HEK293 (cell line): ENCODE results near the gene APBB2.

Source experiments
- CTCF ChIA-PET: fragments of 350-600 bp; formaldehyde crosslinking; extraction: SDS; loops from one replicate; lab custom pipeline; 2021; ENCODE audit warnings: antibody characterized with exemption; lab: Yijun Ruan, JAX
- POLR2A ChIA-PET: fragments of 300-600 bp; formaldehyde crosslinking; extraction: SDS; loops from one replicate; lab custom pipeline; 2020; ENCODE audit warnings: antibody characterized with exemption, inconsistent platforms; lab: Yijun Ruan, JAX
- H3K27ac ChIP-seq: fragments of 200-500 bp; sonication (Bioruptor generic); 2 replicates; pipeline ENCODE4 v1.5.1; 2014; ENCODE audit warnings: low read depth, low read length, control low read depth, inconsistent platforms; ENCODE audit errors: extremely low read depth
- H3K36me3 ChIP-seq, 2 experiments: fragments of 200-500 bp in 1 of 2; sonication (Bioruptor generic) in 1 of 2; 1 replicate in 1 of 2; 2 replicates in 1 of 2; pipeline ENCODE4 v1.5.1; 2014 to 2017; ENCODE audit warnings: inconsistent platforms in 2 of 2, low read length in 2 of 2; ENCODE audit not compliant: control insufficient read depth in 2 of 2, insufficient read depth in 1 of 2
- H3K4me1 ChIP-seq: fragments of 200-500 bp; sonication (Bioruptor generic); 2 replicates; pipeline ENCODE4 v1.5.1; 2014; ENCODE audit warnings: mild to moderate bottlenecking, low read length, inconsistent platforms; ENCODE audit not compliant: control insufficient read depth, insufficient read depth
- H3K4me3 ChIP-seq: 2 replicates; pipeline ENCODE4 v1.5.1; 2011; ENCODE audit warnings: low read depth, mild to moderate bottlenecking, control low read depth, low read length, moderate library complexity
- H3K9me3 ChIP-seq: fragments of 200-500 bp; sonication (Bioruptor generic); 2 replicates; pipeline ENCODE4 v1.5.1; 2014; ENCODE audit warnings: low read depth, low read length, inconsistent platforms; ENCODE audit not compliant: control insufficient read depth, insufficient read depth
- BCL11B ChIP-seq: fragments of 450-650 bp; formaldehyde crosslinking; IDR thresholded peaks from 2 replicates; pipeline ENCODE4 v1.5.1; 2016; ENCODE audit warnings: low read depth, missing biosample characterization, missing genetic modification characterization
- FEZF1 ChIP-seq: fragments of 450-650 bp; formaldehyde crosslinking; IDR thresholded peaks from 2 replicates; pipeline ENCODE4 v1.5.1; 2016; ENCODE audit warnings: missing biosample characterization, missing genetic modification characterization
- GLIS2 ChIP-seq: fragments of 450-650 bp; formaldehyde crosslinking; IDR thresholded peaks from 2 replicates; pipeline ENCODE4 v1.5.1; 2016; ENCODE audit warnings: missing biosample characterization, missing genetic modification characterization
- HOXC10 ChIP-seq: sonication (generic); formaldehyde crosslinking; IDR thresholded peaks from 2 replicates; pipeline ENCODE4 v1.8.1; 2023; ENCODE audit warnings: mild to moderate bottlenecking, missing genetic modification reagents
- HOXD13 ChIP-seq: sonication (generic); formaldehyde crosslinking; IDR thresholded peaks from 2 replicates; pipeline ENCODE4 v1.8.0; 2022; ENCODE audit warnings: missing genetic modification reagents, borderline replicate concordance
- PRDM4 ChIP-seq: fragments of 450-650 bp; formaldehyde crosslinking; IDR thresholded peaks from 2 replicates; pipeline ENCODE4 v1.5.1; 2017; ENCODE audit warnings: missing biosample characterization, missing genetic modification characterization
- SCRT2 ChIP-seq: fragments of 450-650 bp; formaldehyde crosslinking; IDR thresholded peaks from 2 replicates; pipeline ENCODE4 v1.5.1; 2016; ENCODE audit warnings: missing biosample characterization, missing genetic modification characterization
- YY2 ChIP-seq: fragments of 450-650 bp; formaldehyde crosslinking; IDR thresholded peaks from 2 replicates; pipeline ENCODE4 v1.5.1; 2016; ENCODE audit warnings: missing biosample characterization, missing genetic modification characterization
- ZBTB20 ChIP-seq: fragments of 450-650 bp; formaldehyde crosslinking; IDR thresholded peaks from 2 replicates; pipeline ENCODE4 v1.5.1; 2016; ENCODE audit warnings: missing biosample characterization, missing genetic modification characterization
- ZBTB6 ChIP-seq: fragments of 450-650 bp; formaldehyde crosslinking; IDR thresholded peaks from 2 replicates; pipeline ENCODE4 v1.5.1; 2017; ENCODE audit warnings: missing biosample characterization, missing genetic modification characterization
- ZNF169 ChIP-seq: fragments of 450-650 bp; formaldehyde crosslinking; IDR thresholded peaks from 2 replicates; pipeline ENCODE4 v1.5.1; 2016; ENCODE audit warnings: missing biosample characterization, missing genetic modification characterization
- ZNF174 ChIP-seq: fragments of 450-650 bp; formaldehyde crosslinking; IDR thresholded peaks from 2 replicates; pipeline ENCODE4 v1.5.0; 2017; ENCODE audit warnings: missing biosample characterization, mild to moderate bottlenecking, missing genetic modification characterization
- ZNF311 ChIP-seq: fragments of 450-650 bp; formaldehyde crosslinking; IDR thresholded peaks from 2 replicates; pipeline ENCODE4 v1.5.1; 2017; ENCODE audit warnings: missing biosample characterization, missing genetic modification characterization, borderline replicate concordance
- ZNF335 ChIP-seq: fragments of 450-650 bp; formaldehyde crosslinking; conservative IDR thresholded peaks from 2 replicates; pipeline ENCODE4 v1.5.1; 2016; ENCODE audit warnings: missing biosample characterization, missing genetic modification characterization
- ZNF350 ChIP-seq: fragments of 450-650 bp; formaldehyde crosslinking; IDR thresholded peaks from 2 replicates; pipeline ENCODE4 v1.5.0; 2017; ENCODE audit warnings: missing biosample characterization, mild to moderate bottlenecking, missing genetic modification characterization
- ZNF354C ChIP-seq: fragments of 450-650 bp; formaldehyde crosslinking; IDR thresholded peaks from 2 replicates; pipeline ENCODE4 v1.5.1; 2016; ENCODE audit warnings: missing biosample characterization, missing genetic modification characterization, low read depth, borderline replicate concordance
- ZNF488 ChIP-seq: fragments of 450-650 bp; formaldehyde crosslinking; IDR thresholded peaks from 2 replicates; pipeline ENCODE4 v1.5.1; 2016; ENCODE audit warnings: missing biosample characterization, missing genetic modification characterization
- ZNF501 ChIP-seq: fragments of 450-650 bp; formaldehyde crosslinking; IDR thresholded peaks from 2 replicates; pipeline ENCODE4 v1.5.1; 2016; ENCODE audit warnings: missing biosample characterization, missing genetic modification characterization
- ZNF518A ChIP-seq: fragments of 450-650 bp; formaldehyde crosslinking; conservative IDR thresholded peaks from 2 replicates; pipeline ENCODE4 v1.5.1; 2016; ENCODE audit warnings: low read depth, missing biosample characterization, missing genetic modification characterization
- ZNF561 ChIP-seq: fragments of 450-650 bp; IDR thresholded peaks from 2 replicates; pipeline ENCODE4 v1.5.1; 2018; ENCODE audit warnings: missing biosample characterization, missing genetic modification characterization, borderline replicate concordance
- ZNF654 ChIP-seq: fragments of 450-650 bp; formaldehyde crosslinking; IDR thresholded peaks from 2 replicates; pipeline ENCODE4 v1.5.1; 2016; ENCODE audit warnings: low read depth, missing biosample characterization, missing genetic modification characterization
- ZNF837 ChIP-seq: fragments of 450-650 bp; formaldehyde crosslinking; IDR thresholded peaks from 2 replicates; pipeline ENCODE4 v1.5.1; 2016; ENCODE audit warnings: missing biosample characterization, missing genetic modification characterization
- ZSCAN16 ChIP-seq: fragments of 450-650 bp; formaldehyde crosslinking; IDR thresholded peaks from 2 replicates; pipeline ENCODE4 v1.5.1; 2016; ENCODE audit warnings: missing biosample characterization, missing genetic modification characterization
- ZSCAN5A ChIP-seq: fragments of 450-650 bp; formaldehyde crosslinking; IDR thresholded peaks from 2 replicates; pipeline ENCODE4 v1.5.1; 2016; ENCODE audit warnings: missing biosample characterization, missing genetic modification characterization

APBB2 gene

GRCh38 chr4:41155194-41155830, 59.0 kb downstream of the APBB2 start:
- H3K4me1 ChIP-seq: peaks cover 3% of the 10 kb centered on the region; the same call in 1 of the 2 replicates
- no peaks in the 10 kb centered on the region for H3K36me3 ChIP-seq
- no peak for TF ChIP-seq ZNF174 (tag by site-specific recombination)
- TF ChIP-seq ZNF169 (tag by site-specific recombination): no peak
- no peak for TF ChIP-seq ZBTB6
- TF ChIP-seq ZBTB20 (tag by site-specific recombination): peak; percentile 52; the same call in 1 of the 2 replicates
- TF ChIP-seq ZNF654 (tag by site-specific recombination): no peak
- no peak for TF ChIP-seq ZNF488 (tag by site-specific recombination)
- TF ChIP-seq FEZF1: no peak
- TF ChIP-seq SCRT2: peak; percentile 71
- TF ChIP-seq ZNF350 (tag by site-specific recombination): no peak
- TF ChIP-seq ZNF561 (tag by site-specific recombination): no peak
- TF ChIP-seq HOXD13 (CRISPR knock-in tag): no peak
- TF ChIP-seq ZNF354C (tag by site-specific recombination): no peak
- no peaks in the 10 kb centered on the region for H3K9me3 ChIP-seq
- no peak overlapping the region for H3K27ac ChIP-seq
- POLR2A ChIA-PET: no interaction called here
- CTCF ChIA-PET: interaction anchor here (0.7 to 0.8 kb wide), 2 partner anchors 9 to 56 kb away, joined by 3 read pairs; no protein-coding TSS in a partner anchor
- H3K4me3 ChIP-seq: no peak overlapping the region

- H3K9me3 ChIP-seq: no peaks in the 10 kb centered on the region
- ChIA-PET POLR2A (no interaction called here), CTCF (no interaction called here)
- H3K4me1 ChIP-seq: 0 out of 2 replicates have a peak, but pooled peaks cover 3% of the 10 kb centered on the region
- TF ChIP-seq ZNF335 (tag by site-specific recombination): no peak
- TF ChIP-seq PRDM4 (tag by site-specific recombination): no peak
- no peak for TF ChIP-seq ZNF501 (tag by site-specific recombination)
- no peak for TF ChIP-seq GLIS2 (tag by site-specific recombination)
- no peak for TF ChIP-seq BCL11B (tag by site-specific recombination)
- no peak for TF ChIP-seq YY2
- no peak for TF ChIP-seq ZSCAN5A
- no peak for TF ChIP-seq ZSCAN16 (tag by site-specific recombination)
- no peak for TF ChIP-seq HOXC10 (CRISPR knock-in tag)
- no peak for TF ChIP-seq ZNF837 (tag by site-specific recombination)
- no peak for TF ChIP-seq ZNF518A (tag by site-specific recombination)
- TF ChIP-seq ZNF311 (tag by site-specific recombination): no peak
- no peak overlapping the region for H3K27ac ChIP-seq
- no peaks in the 10 kb centered on the region for H3K36me3 ChIP-seq
- no peak overlapping the region for H3K4me3 ChIP-seq
Measured at GRCh38 chr4:41154814-41155177, 59.5 kb downstream of the APBB2 start.
